Smooth muscle cell of the brain vasculature (primary cell): ENCODE data around the gene SLTM.
"Not testable (repeated sequence)": the region's sequence is repeated elsewhere in the genome, so short reads cannot be mapped to it uniquely, and the experiment has no call there.

Experiments
- DNase-seq: peaks from one replicate; pipeline ENCODE4 v3.0.0-alpha.2; 2012; ENCODE audit warnings: low read depth, low spot score

Gene SLTM

DNA sequence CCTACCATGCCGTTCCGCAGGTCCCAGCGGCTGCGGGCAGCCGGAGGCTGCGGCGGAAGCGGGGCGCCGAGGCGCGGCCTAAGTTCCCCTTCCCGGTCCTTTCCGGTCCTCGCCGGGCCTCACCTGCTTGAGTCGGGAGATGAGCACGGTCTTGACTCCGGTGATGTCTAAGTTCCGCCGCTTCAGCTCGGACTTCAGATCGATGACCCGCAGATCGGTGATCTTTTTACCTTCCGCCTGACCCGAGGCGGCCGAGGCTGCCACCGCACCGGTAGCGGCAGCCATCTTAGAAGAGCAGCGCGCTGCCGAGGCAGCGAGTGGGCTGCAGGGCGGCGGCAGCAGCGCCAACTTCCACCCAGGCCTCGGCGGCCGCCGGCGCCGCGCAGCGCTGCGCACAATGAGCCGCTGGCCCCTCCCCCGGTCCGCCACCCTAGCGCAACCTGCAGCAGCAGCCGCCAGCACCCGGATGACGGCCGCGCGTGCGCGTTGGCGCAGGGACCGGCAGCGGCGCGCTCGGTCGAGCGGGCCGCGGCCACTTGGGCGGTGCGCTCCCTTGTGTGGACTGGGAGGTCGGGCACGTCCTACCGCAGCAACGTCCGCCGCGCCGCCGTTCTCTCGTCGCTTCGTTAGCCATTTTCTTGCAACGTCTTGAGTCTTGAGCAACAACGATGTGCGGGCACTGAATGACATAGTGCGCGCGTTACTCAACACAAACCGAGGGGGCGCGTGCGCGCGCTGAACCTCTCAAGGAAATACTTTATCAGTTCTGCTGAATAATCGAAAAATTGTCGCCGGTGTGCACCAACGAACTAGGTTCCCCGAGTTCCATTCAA lies at the start of gene SLTM:
Gene SLTM, minus strand, starts transcription at position 399 of the 833 bp plus-strand sequence. Its CDS starts 114 bp downstream, at position 285.
- peak; percentile 86 for DNase-seq

DNA sequence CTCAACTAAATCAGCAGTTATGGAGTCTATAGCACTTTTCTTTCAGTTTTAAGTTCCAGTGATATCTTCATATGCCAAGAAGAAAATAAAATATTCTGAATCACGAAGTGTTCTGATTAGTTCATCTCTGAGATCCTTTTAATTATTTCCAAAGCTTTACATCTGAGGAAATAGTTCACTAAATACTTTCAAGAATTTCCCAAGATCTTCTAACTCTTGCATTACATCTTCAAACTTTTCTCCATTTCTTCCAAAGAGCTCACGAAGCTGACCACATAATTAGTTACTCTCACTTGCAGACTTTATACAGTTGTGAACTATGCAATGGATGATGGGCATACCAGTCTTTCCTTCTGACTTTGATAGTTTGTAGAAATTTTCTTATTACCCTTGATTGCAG lies 49.8 kb upstream of the SLTM start:
- no peak for DNase-seq

DNA sequence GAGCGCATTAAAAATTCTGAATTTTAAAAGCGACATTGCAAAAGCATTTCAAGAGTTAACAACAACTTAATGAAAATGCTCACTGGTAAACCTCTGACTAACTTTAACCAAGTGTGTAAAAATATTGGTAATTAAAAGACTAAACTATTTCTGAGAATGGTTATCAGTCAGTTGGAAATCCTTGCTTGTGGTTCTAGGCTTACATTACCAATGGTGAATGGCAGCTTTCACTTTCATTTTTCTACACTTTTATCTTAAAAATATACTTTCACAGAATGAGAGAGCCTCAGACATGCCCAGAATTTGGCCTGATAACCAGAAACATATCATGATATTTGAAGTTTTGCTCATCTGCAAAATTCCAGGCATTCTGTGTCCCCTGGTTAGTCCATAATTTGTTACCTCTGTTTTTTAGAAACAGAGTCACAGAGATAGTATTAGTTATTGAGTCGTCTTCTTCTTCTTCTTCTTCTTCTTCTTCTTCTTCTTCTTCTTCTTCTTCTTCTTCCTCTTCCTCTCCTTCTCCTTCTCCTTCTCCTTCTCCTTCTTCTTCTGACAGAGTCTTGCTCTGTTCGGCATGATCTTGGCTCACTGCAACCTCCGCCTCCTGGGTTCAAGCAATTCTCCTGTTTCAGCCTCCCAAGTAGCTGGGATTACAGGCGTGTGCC lies 48.5 kb upstream of the SLTM start:
- no peak for DNase-seq

DNA sequence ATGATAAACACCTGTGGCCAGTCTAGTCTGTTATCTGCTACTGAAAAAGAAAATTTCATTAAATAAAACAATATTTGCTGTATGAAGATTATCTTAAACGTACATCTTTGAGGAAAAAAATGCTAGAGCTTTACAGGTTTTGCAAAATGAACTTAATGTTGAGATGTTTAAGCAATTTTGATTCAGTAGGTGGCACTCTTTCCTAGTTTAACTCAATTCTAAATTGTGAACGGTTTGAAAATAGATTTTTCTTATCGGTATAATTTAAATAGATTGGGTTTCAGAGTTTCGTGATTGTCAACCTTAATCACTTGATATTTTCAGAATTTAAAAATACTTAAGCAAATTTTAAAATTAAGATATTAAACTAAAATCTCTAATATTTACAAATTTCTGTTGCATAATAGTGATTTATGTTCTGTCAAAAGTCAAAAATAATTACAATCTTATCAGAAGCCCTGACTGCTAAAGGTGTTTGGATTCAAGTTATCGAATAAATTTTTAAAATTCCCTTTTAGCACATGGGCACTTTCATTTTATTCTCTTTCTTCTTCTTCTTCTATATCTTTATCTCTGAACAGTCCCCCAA lies 47.0 kb upstream of the SLTM start:
- DNase-seq = no peak

DNA sequence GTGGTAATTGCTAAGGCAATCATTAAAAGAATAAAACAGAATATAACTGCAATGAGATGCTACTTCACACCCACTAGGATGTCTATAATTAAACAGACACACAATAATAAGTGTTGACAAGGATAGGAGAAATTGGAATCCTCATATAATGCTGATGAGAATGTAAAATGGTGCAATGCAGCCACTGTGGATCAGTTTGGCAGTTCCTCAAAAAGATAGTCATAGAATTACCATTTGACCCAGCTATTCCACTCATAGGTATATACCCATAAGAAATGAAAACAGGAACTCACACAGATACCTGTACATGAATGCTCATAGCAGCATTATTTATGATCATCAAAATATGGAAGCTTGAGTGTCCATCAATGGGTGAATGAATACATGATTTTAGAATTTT lies 44.4 kb upstream of the SLTM start:
- DNase-seq = no peak

DNA sequence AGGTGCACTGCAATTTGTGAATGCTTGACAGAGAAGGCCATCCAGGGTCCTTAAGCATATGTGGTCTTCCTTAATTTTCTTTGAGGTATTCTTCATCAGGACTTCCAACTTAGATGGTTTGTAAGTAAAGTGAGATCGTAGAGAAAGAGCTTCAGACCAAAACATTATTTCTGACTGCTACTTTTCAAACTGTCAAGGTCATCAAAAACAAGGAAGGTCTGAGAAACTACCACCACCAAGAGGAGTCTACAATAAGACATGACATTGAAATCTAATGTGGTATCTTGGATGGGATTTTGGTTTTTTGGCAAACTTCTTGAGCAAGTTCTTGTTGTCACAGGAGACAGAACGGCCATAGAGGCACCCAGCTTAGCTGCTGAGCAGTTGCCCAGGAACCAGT lies 34.0 kb upstream of the SLTM start:
- no peak for DNase-seq

DNA sequence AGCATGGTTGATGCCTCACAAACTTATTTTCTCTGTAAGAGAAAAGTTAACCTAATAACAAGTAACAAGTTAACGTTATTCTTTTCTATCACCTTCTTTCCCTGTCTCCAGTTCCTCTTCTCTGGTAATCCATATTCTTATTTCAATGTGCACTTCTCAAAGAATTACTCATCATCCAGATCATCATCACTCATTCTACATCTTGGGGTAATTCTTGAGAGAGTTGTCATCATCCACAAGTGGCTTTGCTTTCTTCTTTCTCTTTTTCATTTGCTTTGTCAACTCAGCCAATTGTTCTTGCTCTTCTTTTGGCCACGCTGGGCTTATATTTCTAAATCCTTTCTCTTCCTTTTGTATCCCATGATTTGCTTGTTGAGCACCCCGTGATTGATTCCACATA lies 33.2 kb upstream of the SLTM start:
- DNase-seq = no peak

DNA sequence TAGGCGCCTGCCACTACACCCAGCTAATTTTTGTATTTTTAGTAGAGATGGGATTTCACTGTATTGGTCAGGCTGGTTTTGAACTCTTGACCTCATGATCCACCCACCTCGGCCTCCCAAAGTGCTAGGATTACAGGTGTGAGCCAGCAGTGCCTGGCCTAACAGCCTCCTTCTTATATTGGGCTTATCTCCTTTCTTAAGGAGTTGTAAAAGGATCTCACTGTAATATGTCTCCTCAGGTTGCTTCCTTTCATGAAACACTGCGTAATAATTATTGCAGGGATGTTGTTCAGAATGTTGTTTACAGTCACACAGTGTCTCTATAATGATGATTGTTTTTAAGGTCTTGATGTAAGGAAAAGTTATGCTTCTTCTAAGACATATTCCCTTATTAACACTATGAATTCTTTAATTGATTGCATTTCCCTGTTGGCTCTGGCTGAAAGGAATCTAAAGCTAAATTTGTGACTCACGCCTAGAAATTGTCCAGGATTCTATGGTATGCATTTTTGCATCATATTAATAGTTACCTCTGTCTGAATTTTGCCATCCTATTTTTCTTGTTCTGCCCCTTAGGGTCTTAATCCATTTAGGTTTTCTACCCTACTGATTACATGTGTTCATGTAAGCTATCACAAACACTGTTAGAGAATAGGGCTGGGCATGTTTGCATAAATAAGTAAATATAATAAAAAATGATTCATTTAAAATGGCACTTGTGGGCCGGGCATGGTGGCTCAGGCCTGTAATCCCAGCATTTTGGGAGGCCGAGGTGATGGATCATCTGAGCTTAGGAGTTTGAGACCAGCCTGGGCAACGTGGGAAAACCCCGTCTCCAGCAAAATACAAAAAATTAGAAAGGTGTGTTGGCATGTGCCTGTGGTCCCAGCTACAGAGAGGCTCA lies 29.4 kb upstream of the SLTM start:
- no peak for DNase-seq

DNA sequence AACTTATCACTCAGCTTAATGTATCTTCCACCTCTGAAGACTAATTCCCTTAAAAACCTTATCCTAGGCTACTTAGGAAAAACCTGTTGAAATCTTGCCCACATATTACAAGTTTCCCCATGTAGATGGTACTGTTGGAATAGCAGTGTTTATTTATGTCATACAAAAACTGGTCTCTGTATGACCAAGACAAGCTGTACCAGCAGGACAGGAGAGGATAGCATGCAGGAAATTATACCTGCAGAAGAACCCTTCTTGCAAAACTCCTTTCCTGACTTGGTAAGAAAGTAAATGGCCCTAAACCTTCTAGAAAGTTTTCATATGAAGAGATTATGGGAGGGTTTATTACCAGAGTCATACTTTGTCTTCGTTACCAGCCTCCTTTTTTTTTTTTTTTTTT lies 28.7 kb upstream of the SLTM start:
- no peak for DNase-seq

DNA sequence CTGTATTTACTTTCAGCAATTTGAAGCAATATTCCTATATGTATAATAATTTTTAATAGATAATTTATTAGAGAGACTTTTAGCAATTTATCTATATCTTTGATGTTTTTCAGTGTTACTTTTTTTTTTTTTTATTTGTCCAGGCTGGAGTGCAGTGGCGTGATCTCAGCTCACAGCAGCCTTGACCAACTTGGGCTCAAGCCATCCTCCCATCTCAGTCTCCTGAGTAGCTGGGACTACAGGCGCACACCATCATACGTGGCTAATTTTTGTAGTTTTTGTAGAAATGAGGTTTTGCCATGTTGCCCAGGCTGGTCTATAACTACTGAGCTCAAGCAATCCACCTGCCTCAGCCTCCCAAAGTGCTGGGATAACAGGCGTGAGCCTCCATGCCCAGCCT lies 25.3 kb upstream of the SLTM start:
- DNase-seq = no peak

DNA sequence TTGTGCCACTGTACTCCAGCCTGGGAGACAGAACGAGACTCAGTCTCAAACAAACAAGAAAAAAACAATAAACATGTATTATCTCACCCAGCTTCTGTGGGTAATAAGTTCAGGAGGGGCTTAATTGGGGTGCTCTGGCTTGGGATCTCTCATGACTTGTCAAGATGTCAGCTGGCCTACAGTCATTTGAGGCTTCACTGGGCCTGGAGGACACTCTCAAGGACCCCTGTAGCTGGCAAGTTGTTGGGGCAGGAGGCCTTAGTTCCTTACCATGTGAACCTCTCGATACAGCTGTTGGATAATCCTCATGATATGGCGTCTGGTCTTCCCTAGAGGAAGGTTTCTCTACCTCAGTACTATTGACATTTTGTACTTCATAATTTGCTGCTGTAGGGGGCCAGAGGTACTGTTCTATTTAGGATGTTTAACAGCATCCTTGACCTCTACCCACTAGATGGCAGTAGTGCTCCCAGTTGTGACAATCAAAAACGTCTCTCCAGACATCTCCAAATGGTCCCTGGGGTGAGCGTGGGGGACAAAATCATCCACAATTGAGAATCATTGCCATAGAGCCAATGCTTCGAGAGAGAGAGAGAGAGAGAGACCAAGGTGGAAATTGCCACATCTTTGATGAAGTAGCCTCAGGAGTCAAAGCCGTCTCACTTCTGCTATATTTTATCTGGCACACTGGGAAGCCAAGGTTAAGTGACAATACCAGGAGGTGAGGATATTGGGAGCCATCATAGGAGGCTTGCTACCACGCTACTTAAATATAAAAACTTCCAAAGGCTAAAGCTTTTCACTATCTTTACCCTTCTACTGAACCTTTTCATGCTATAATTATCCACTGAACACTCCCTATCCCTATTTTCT lies 23.9 kb upstream of the SLTM start:
- DNase-seq = no peak

DNA sequence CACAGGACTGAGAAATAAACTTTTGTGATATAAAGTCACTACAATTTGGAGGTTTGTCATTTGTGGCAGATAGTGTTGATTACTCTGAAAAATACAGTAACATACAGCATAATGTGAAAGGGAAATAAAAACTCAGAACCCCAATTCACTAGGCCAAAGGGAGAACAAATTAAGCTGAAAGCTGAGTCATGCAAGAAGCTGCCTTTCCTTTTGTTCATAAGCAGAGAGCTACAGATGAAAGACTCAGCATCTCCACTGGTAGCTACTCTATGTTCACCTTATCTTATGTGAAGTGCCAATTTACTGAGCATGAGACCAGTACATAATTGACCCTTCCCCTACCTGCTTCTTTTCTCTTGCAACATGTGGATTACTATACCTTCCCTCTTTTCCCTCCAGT lies 19.3 kb upstream of the SLTM start:
- DNase-seq = no peak

DNA sequence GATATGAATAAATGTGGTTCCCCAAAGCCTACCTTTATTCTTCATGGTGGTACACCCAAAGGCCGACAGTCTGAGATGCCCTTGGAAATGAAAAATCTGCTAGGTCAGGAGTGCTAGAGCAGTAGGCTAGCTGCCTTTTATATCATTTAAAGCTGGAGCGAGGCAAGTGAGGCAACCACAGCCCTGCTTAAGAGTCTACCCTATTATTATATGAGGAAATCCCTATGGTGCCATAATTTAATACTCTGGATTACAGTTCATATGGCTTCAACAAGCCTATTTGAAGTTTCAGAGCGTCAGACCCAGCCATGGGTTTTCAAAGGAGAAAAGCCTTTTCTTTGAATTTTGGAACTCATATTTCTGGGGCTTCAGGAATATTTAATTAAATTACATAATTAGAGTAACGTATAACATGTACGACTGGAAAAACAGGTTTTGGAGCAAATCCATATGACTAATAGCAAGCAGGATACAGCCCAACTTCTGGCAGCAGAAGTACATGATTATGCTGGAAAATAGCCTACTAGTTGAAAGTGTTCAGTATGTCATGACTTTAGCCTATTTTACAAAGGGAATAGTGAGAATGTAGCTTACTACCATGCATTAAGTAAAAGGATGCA lies 18.0 kb upstream of the SLTM start:
- DNase-seq = no peak

DNA sequence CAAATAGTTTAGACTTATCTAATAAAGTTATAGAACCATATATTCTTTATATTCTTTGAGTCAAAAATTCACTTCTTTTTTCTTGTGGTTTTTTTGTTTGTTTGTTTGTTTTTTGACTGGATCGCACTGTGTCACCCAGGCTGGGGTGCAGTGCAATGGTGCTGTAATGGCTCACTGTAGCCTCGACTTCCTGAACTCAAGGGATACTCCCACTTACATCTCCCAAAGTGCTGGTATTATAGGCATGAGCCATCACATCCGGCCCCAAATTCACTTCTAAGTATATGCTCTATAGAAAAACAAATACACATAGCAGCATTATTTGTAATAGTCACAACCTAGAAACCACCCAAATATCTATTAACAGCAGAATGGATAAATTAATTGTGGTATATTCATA lies 13.7 kb upstream of the SLTM start:
- DNase-seq = no peak

DNA sequence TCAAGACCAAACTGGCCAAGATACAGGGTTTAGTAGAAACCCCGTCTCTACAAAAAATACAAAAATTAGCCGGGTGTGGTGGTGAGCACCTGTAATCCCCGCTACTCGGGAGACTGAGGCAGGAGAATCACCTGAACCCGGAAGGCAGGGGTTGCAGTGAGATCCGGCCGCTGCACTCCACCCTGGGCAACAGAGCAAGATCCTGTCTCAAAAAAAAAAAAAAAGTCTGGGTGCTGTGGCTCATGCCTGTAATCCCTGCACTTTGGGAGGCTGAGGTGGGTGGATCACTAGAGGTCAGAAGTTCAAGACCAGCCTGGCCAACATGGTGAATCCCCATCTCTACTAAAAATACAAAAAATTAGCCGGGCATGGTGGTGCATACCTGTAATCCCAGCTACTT lies 1.5 kb upstream of the SLTM start:
- not testable (repeated sequence) for DNase-seq

DNA sequence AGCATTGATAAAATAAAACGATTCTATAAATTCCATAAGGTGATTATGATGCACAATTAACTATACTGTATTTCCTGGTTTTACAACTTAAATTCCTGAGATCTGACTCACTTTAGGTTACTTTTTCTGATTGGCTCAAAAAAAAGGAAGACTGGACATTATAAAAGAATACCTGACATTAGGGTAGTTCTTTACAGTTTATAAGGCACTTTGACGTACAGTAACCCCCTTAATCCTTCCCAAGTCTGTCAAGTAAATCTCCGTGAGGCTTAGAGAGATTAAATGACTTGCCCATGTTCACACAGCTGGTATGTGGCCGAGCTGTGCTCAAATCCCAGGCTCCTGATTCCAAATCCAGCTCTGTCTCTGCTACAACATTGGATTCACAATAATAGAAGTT lies 1.0 kb upstream of the SLTM start:
- no peak for DNase-seq

DNA sequence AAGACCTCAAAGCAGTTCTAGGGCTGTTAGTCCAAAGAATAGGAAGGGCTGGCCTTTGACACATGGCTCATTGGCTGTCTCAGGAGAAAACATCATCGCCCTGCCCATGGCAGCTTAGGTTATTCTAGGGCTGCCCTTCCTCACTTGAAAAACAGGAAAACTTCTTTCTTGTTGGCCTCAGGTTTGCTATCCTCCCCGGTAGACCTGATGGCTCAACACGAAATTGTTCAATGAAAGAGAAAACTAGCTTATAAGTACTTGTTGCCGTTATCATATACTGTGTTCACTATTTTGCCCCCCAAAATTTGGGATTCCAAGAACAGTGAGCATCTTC lies 602 bp upstream of the SLTM start:
- no peak for DNase-seq

DNA sequence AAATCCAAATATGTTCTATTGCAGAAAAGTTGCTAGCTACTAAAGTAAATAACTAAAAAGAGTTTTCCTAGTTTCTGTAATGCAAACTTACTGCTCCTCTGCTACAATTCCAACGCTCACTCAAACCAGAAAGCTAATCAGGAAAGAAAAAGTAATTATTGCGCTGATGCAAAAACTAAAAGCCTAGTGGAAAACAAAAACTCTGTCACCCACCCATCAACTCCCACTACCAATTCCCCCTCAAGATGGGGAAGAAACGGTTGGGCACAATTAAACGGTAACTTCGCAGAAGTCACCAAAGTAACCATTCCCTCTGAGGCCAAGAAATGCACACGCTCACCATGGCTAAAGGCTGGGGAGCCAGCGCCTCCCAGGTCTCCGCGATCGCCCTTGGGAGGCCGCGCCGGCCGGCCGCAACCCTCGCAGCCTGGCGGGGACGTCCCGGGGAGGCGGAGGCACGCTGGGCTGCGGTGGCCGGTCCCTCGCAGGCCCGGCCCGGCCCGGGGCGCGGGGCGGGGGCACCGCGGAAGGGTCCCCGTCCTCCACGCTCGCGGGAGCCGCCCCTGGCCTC lies 684 bp downstream of the SLTM start:
- DNase-seq = no peak

DNA sequence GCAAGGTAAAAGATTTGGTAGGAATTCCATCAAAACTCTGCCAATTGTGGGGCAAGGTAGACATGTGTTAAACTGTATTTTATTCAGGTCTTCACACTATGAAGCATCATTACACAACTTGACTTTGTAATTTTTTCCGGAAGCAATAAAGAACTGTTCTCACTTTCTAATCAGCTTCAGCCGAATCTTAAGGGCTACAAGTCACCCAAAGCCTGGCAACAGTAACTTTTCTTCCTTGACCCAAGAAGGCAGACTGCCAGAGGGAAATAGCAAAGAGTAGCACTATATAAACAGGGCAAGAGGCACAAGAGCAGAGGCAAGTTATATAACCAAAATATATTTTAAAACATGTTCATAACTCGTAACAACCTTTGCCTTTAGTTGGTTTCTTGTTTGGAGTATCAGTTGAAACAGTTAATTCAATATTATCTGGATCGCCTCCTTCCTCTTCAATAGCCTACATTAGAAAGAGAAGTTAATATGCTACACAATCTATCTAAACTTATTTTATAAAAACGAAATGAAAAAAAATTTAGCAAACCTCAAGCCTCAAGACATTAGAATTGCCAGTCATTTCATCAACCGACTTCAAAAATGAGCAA lies 1.4 kb downstream of the SLTM start:
- DNase-seq = no peak

DNA sequence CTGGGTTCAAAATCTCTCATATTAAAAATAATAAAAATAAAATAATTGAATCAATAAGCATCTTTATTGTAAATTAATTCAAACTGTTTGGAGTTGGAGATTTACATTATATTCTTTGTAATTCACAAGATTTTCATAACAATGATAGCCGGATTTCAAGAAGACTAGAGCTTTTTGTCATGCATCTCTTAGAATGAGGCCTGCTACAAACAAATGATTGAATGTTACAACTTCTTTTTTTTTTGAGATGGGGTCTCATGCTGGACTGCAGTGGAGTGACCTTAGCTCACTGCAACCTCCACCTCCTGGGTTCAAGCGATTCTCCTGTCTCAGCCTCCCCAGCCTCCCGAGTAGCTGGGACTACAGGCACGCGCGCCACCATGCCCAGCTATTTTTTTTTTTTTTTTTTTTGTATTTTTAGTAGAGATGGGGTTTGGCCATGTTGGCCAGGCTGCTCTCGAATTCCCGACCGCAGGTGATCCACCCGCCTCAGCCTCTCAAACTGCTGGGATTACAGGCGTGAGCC lies 3.5 kb downstream of the SLTM start:
- DNase-seq = no peak
